A172 (cell line): ENCODE data around the gene AQP12B. TPM values are rescaled to one million over a fixed set of nuclear protein-coding genes. Genes with fewer than 3 reads are reported as not detected.
"Not testable (repeated sequence)": the region's sequence is repeated elsewhere in the genome, so short reads cannot be mapped to it uniquely, and the experiment has no call there.

ENCODE experiments used
- DNase-seq: peaks from one replicate; pipeline ENCODE4 v3.0.0-alpha.2; 2015; ENCODE audit warnings: low spot score
- total RNA-seq: library from RNA; depleted of rRNA; stranded (reverse); fragments of >200 nt; shearing (Covaris generic); gene quantifications from 2 replicates; pipeline ENCODE4 v1.2.3, GENCODE V29; 2014

Gene AQP12B
- total RNA-seq, 1 experiment from 2014 or later: not detected

GRCh38 chr2:240701091-240701735 is 18.5 kb upstream of the AQP12B start:
- DNase-seq: no peak

GRCh38 chr2:240700616-240701015 is 17.9 kb upstream of the AQP12B start:
- not testable (repeated sequence) for DNase-seq

- DNase-seq: not testable (repeated sequence)
Observed at GRCh38 chr2:240699835-240700234, 17.1 kb upstream of the AQP12B start.

- DNase-seq: not testable (repeated sequence)
Observed at GRCh38 chr2:240698852-240699561, 16.3 kb upstream of the AQP12B start.

- DNase-seq: not testable (repeated sequence)
Observed at GRCh38 chr2:240696469-240696868, 13.8 kb upstream of the AQP12B start.

GRCh38 chr2:240695593-240695992 is 12.9 kb upstream of the AQP12B start:
- not testable (repeated sequence) for DNase-seq

- not testable (repeated sequence) for DNase-seq
Observed at GRCh38 chr2:240694304-240694703, 11.6 kb upstream of the AQP12B start.

GRCh38 chr2:240692583-240693561 is 10.2 kb upstream of the AQP12B start:
- not testable (repeated sequence) for DNase-seq

- not testable (repeated sequence) for DNase-seq
Observed at GRCh38 chr2:240691631-240692420, 9.1 kb upstream of the AQP12B start, which contains the start of gene AQP12A. TSS of gene AQP12A (plus strand) at chr2:240691866. CDS start at chr2:240691914, 48 bp downstream.

- DNase-seq: not testable (repeated sequence)
Observed at GRCh38 chr2:240691075-240691427, 8.4 kb upstream of the AQP12B start.

- DNase-seq: not testable (repeated sequence)
Observed at GRCh38 chr2:240690421-240691074, 7.9 kb upstream of the AQP12B start.

GRCh38 chr2:240689975-240690374 is 7.3 kb upstream of the AQP12B start:
- DNase-seq: no peak

- DNase-seq: no peak
Observed at GRCh38 chr2:240688553-240688919, 5.9 kb upstream of the AQP12B start.

GRCh38 chr2:240687741-240688552 is 5.3 kb upstream of the AQP12B start:
- no peak for DNase-seq

GRCh38 chr2:240687045-240687740 is 4.5 kb upstream of the AQP12B start:
- no peak for DNase-seq

GRCh38 chr2:240686460-240686859 is 3.8 kb upstream of the AQP12B start:
- DNase-seq: no peak

- DNase-seq: no peak
Observed at GRCh38 chr2:240685771-240686371, 3.2 kb upstream of the AQP12B start.

- not testable (repeated sequence) for DNase-seq
Observed at GRCh38 chr2:240683980-240684728, 1.5 kb upstream of the AQP12B start.
